ENCODE data around the gene C17orf50.

Gene C17orf50

GRCh38 chr17:35733366-35733765, 27.3 kb upstream of the C17orf50 start:
- DNase-seq, result no peak

- no peak for DNase-seq
Observed at GRCh38 chr17:35734396-35734795, 26.3 kb upstream of the C17orf50 start.

GRCh38 chr17:35735036-35735805, 25.5 kb upstream of the C17orf50 start:
- DNase-seq, result no peak

GRCh38 chr17:35736236-35736635, 24.5 kb upstream of the C17orf50 start:
- no peak for DNase-seq

- DNase-seq, result no peak
Observed at GRCh38 chr17:35738519-35739133, 22.1 kb upstream of the C17orf50 start.

- no peak for DNase-seq
Observed at GRCh38 chr17:35740216-35740615, 20.5 kb upstream of the C17orf50 start.

GRCh38 chr17:35740997-35741931, 19.4 kb upstream of the C17orf50 start:
- peak in 1 of 56 donors; percentile 13 for DNase-seq

- DNase-seq, result no peak
Observed at GRCh38 chr17:35742496-35742895, 18.2 kb upstream of the C17orf50 start.

- no peak for DNase-seq
Observed at GRCh38 chr17:35742896-35743477, 17.7 kb upstream of the C17orf50 start.

GRCh38 chr17:35743626-35744328, 16.9 kb upstream of the C17orf50 start:
- DNase-seq, result no peak

- DNase-seq, result no peak
Observed at GRCh38 chr17:35744830-35745229, 15.9 kb upstream of the C17orf50 start.

GRCh38 chr17:35745246-35745645, 15.4 kb upstream of the C17orf50 start:
- no peak for DNase-seq

GRCh38 chr17:35745749-35746320, 14.9 kb upstream of the C17orf50 start:
- DNase-seq, result no peak

- peak in 47 of 56 donors; percentile 9 to 86 (median 46) for DNase-seq
Observed at GRCh38 chr17:35747540-35748017, 13.1 kb upstream of the C17orf50 start.

- DNase-seq, result no peak
Observed at GRCh38 chr17:35748341-35748841, 12.3 kb upstream of the C17orf50 start.

GRCh38 chr17:35748979-35749378, 11.7 kb upstream of the C17orf50 start:
- DNase-seq, result no peak

- DNase-seq, result peak in 1 of 56 donors; percentile 8
Observed at GRCh38 chr17:35749560-35750412, 10.9 kb upstream of the C17orf50 start.

- no peak for DNase-seq
Observed at GRCh38 chr17:35750526-35751395, 9.9 kb upstream of the C17orf50 start.

All from amygdala (tissue), 56 donors.